HG03457 (cell line): Measurements from ENCODE around the gene SMIM14.
"Not testable (repeated sequence)": the region's sequence is repeated elsewhere in the genome, so short reads cannot be mapped to it uniquely, and the experiment has no call there.

ENCODE experiments used
- ATAC-seq: cut with Tn5 transposase; IDR thresholded peaks from one replicate; pipeline ENCODE4 v1.9.1; 2021; ENCODE audit warnings: moderate number of reproducible peaks; ENCODE audit not compliant: unreplicated experiment

SMIM14 gene

GRCh38 chr4:39638354-39639239 is at the start of gene SMIM14:
Gene SMIM14, minus strand, starts transcription at chr4:39638865. Its CDS starts 33,720 bp downstream, at chr4:39605145.
- peak; percentile 69 for ATAC-seq

- no peak for ATAC-seq
These were observed 48.3 kb upstream of the SMIM14 start for GRCh38 chr4:39687014-39687413.

- ATAC-seq, result no peak
These were observed 47.3 kb upstream of the SMIM14 start for GRCh38 chr4:39685990-39686389.

- ATAC-seq, result peak; percentile 86
These were observed 43.5 kb upstream of the SMIM14 start for GRCh38 chr4:39682138-39682537.

GRCh38 chr4:39681003-39681402 is 42.3 kb upstream of the SMIM14 start:
- not testable (repeated sequence) for ATAC-seq

GRCh38 chr4:39675681-39676080 is 37.0 kb upstream of the SMIM14 start:
- ATAC-seq, result not testable (repeated sequence)

- not testable (repeated sequence) for ATAC-seq
These were observed 31.6 kb upstream of the SMIM14 start for GRCh38 chr4:39670296-39670695.

- ATAC-seq, result no peak
These were observed 30.2 kb upstream of the SMIM14 start for GRCh38 chr4:39668887-39669286.

GRCh38 chr4:39667706-39668105 is 29.0 kb upstream of the SMIM14 start:
- ATAC-seq, result no peak

GRCh38 chr4:39664828-39665731 is 26.4 kb upstream of the SMIM14 start:
- no peak for ATAC-seq

GRCh38 chr4:39662683-39663082 is 24.0 kb upstream of the SMIM14 start:
- no peak for ATAC-seq

GRCh38 chr4:39660757-39661156 is 22.1 kb upstream of the SMIM14 start:
- ATAC-seq, result no peak

GRCh38 chr4:39660045-39660444 is 21.4 kb upstream of the SMIM14 start:
- ATAC-seq, result no peak

GRCh38 chr4:39658756-39659155 is 20.1 kb upstream of the SMIM14 start:
- ATAC-seq, result no peak

- ATAC-seq, result peak; percentile 62
These were observed 18.8 kb upstream of the SMIM14 start for GRCh38 chr4:39657465-39657864.

- not testable (repeated sequence) for ATAC-seq
These were observed 18.0 kb upstream of the SMIM14 start for GRCh38 chr4:39656638-39657037.

- ATAC-seq, result no peak
These were observed 17.2 kb upstream of the SMIM14 start for GRCh38 chr4:39655876-39656275.

- no peak for ATAC-seq
These were observed 16.5 kb upstream of the SMIM14 start for GRCh38 chr4:39655211-39655610.

GRCh38 chr4:39651586-39651985 is 12.9 kb upstream of the SMIM14 start:
- ATAC-seq, result not testable (repeated sequence)

- ATAC-seq, result no peak
These were observed 11.1 kb upstream of the SMIM14 start for GRCh38 chr4:39649639-39650265.
